ENCODE results near the gene TNIP2.

DNA sequence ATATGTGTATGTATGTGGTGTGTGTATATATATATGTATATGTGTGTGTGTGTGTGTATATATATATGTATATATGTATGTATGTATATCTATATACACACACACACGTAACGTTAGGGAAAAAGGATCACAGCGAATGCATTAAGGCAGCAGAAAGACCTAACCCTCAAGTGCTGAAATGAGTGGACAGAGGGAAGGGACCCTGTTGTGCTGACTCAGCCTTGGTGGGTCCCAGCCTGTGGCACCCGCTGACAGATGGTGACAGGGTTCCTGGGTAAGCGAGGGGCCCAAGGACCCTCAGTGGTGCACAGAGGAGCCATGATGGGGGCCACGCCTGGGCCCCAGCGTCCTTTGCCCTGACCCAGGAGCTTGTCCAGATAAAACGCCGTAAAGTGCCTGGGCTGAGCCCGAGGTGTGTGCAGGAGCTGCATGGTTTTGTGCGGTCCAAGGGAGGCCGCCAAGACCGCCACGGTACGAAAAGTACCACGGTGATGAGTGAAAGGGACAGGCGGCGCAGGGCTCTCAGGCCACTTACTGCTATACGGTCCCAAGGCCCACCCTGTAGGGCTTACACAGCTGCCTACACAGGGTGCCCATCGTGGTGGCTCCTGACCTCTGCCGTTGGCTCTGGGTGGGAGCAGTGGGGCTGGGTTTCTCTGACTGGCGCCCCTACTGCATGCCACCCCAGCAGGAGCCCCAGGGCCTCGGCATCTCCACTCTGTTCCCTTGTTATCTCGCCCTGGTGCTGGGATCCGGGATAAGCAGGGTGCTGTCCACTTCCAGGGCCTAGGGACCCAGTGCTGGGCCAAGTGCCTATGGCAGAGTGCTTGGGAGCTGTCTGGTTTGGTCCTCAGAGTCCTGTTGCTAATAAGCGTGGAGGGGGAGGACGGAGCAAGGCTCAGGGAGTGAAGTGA, 46.7 kb upstream of the TNIP2 start:
- TF ChIP-seq, protein P1, sequence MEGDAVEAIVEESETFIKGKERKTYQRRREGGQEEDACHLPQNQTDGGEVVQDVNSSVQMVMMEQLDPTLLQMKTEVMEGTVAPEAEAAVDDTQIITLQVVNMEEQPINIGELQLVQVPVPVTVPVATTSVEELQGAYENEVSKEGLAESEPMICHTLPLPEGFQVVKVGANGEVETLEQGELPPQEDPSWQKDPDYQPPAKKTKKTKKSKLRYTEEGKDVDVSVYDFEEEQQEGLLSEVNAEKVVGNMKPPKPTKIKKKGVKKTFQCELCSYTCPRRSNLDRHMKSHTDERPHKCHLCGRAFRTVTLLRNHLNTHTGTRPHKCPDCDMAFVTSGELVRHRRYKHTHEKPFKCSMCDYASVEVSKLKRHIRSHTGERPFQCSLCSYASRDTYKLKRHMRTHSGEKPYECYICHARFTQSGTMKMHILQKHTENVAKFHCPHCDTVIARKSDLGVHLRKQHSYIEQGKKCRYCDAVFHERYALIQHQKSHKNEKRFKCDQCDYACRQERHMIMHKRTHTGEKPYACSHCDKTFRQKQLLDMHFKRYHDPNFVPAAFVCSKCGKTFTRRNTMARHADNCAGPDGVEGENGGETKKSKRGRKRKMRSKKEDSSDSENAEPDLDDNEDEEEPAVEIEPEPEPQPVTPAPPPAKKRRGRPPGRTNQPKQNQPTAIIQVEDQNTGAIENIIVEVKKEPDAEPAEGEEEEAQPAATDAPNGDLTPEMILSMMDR (IDR thresholded peaks at IDR 0.05; ENCODE audit: control extremely low read depth in 1 of 3, insufficient read depth in 1 of 3, low read depth in 1 of 3, low read length in 3 of 3): no peak
- TF ChIP-seq, protein P2, sequence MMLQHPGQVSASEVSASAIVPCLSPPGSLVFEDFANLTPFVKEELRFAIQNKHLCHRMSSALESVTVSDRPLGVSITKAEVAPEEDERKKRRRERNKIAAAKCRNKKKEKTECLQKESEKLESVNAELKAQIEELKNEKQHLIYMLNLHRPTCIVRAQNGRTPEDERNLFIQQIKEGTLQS (IDR thresholded peaks at IDR 0.05; ENCODE audit: insufficient read depth, low read depth, low read length): no peak
- no peak for TF ChIP-seq MAFK (IDR thresholded peaks at IDR 0.05; ENCODE audit: low read depth, low read length)
- no peak for TF ChIP-seq CHD2 (IDR thresholded peaks at IDR 0.05; ENCODE audit: low read length)
